GM12873 (cell line): ENCODE data around the gene LRCOL1.

Experiments used
- TF ChIP-seq, protein P1 (sequence below): IDR thresholded peaks from 2 replicates; pipeline ENCODE4 v1.5.1; 2012; ENCODE audit warnings: low read depth, mild to moderate bottlenecking, moderate library complexity, low read length, control low read depth; ENCODE audit not compliant: insufficient read depth; ENCODE audit errors: missing control alignments

LRCOL1 gene

DNA sequence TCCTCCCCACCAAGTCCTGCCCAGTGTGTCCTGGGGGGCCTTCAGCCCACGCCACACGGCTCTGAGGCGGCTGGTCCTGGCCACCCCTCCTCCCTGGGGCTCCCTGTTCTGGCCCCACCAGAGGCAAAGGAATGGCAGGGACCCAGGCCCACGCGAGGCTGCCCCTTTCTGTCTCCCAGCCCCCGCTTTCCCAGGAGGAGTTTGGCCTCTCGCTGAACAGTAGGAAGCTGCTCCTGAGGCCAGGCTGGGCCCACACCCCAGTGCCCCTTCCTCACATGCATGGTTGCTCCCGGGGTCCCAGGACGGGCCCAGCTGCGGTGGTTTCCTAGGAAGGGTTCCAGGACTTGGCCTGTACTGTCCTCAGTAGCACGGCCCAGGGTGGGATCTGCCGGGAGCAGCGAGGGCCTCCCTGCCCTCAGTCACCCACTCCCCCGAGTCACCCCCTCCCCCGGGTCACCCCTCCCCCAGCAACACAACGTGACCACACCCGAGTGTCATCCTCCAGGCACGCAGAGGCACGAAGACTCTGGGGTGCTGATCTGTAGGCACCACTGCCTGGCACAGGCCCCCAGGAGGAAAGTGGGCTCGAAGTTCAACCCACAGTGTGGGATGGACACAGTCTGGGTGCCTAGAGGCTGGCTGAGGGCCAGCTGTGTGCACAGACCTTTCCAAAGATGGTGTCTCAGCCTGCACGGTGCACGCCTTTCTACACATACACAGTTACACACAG is 33.0 kb downstream of the LRCOL1 start:
- TF ChIP-seq, protein P1, sequence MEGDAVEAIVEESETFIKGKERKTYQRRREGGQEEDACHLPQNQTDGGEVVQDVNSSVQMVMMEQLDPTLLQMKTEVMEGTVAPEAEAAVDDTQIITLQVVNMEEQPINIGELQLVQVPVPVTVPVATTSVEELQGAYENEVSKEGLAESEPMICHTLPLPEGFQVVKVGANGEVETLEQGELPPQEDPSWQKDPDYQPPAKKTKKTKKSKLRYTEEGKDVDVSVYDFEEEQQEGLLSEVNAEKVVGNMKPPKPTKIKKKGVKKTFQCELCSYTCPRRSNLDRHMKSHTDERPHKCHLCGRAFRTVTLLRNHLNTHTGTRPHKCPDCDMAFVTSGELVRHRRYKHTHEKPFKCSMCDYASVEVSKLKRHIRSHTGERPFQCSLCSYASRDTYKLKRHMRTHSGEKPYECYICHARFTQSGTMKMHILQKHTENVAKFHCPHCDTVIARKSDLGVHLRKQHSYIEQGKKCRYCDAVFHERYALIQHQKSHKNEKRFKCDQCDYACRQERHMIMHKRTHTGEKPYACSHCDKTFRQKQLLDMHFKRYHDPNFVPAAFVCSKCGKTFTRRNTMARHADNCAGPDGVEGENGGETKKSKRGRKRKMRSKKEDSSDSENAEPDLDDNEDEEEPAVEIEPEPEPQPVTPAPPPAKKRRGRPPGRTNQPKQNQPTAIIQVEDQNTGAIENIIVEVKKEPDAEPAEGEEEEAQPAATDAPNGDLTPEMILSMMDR = no peak

DNA sequence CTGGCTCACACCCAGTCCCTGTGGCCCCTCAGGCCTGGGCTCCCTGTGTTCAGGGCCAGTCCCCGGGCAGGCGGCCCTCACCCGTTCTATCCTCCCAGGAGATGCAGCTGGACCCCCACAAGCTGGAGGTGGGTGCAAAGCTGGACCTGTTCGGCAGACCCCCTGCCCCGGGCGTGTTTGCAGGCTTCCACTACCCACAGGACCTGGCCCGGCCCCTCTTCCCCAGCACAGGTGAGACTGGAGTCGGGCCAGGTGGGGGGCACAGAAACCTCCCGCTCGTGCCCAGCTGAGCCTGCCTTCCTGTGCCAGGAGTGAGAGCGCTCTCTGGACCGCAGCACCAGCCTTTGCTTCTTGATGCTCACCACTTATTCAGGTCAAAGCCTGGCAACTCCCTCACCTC is 33.7 kb downstream of the LRCOL1 start:
- TF ChIP-seq, protein P1 = no peak

DNA sequence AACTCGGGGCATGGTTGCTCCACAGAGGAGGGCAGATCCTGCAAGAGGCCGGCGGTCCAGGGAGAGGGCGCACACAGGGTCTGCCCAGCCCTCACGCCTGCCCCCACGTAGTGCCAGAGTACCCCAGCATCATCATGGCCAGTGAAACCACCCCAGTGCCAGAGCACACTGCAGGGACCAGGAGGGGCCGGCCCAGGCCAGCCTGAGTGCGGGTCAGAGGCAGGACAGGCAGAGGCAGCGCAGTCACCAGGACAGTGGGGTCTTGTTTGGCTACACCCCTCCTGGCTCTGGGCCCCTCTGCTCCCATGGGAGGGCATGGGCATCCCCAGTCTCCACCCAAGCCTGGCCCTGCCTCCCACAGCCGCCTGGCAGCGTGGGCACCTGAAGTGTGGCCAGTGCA is 34.7 kb downstream of the LRCOL1 start:
- TF ChIP-seq, protein P1 = no peak

DNA sequence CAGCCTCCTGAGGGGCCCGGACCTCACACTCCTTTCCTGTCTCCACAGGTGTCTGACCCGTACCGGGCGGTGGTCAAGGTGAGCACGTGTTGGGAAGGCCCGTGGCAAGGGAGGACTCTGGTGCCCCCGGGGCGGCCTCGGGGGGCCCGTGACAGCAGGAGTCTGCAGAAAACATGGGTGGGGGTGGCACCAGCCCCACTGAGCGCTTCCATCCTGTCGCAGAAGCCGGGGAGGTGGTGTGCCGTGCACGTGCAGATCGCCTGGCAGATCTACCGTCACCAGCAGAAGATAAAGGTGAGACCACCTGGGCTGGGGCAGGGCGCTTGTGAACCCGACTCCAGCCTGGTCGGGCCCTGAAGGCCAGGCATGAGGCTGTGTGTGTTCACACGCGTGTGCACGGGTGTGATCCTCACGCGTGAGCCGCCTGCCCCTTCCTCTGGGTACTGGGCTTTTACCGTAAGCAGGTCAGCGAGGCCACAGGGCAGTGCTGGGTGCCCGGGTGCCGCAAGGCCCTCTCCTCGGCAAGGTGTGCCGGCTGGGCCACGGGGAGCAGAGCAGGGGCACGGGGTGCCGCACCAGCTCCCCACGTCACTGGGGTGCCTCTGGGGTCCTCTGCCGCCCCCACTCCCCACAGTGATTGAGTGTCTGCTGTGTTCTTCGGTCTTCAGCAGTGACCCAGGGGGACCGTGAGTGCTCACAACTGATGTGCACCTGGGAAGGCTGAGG is 35.9 kb downstream of the LRCOL1 start:
- TF ChIP-seq, protein P1 = no peak

GRCh38 chr12:132572801-132573760 is 37.3 kb downstream of the LRCOL1 start:
- TF ChIP-seq, protein P1 = no peak

DNA sequence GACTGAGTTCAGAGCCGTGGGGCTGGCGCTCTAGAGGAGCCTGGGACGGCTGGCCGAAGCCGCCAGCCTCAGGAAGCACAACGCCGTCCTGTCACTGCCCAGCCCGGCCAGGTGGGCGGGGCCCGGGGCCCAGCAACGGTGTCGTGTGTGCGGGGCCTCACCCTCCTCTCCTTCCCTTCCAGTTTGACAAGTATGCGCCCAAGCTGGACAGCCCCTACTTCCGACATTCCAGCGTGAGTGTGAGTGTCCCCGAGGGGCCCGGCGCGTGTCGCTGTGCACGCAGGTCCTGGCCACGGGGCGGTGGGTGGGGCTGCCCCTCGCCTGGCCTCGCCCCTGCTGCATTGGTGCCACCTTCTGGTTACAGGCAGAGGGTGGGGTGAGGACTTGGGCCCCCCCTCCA is 38.3 kb downstream of the LRCOL1 start:
- TF ChIP-seq, protein P1 = no peak
